Psoas muscle (tissue), 8 donors: ENCODE results near the gene PGP. TPM values are rescaled to one million over a fixed set of nuclear protein-coding genes. Genes with fewer than 3 reads are reported as not detected.
"Not testable (repeated sequence)": the region's sequence is repeated elsewhere in the genome, so short reads cannot be mapped to it uniquely, and the experiment has no call there.

ENCODE experiments used
- ATAC-seq, 4 donors: fragments of 200-7000 bp; cut with Tn5 transposase; one replicate each; pipeline ENCODE4 v1.9.1; 2020; ENCODE audit warnings: moderate library complexity in 3 of 4, mild to moderate bottlenecking in 2 of 4
- DNase-seq, 2 donors: peaks; one replicate each; pipeline ENCODE4 v3.0.0-alpha.2; 2020
- H3K27ac ChIP-seq: fragments of 200-600 bp; one replicate; pipeline ENCODE4 v1.8.0; 2022
- H3K27me3 ChIP-seq, 3 donors: fragments of 200-600 bp in 1 of 3; one replicate each; pipeline versions ENCODE4 v1.6.1 to v1.8.0; 2013 to 2022; ENCODE audit warnings: low read length in 2 of 3, mild to moderate bottlenecking in 2 of 3, moderate library complexity in 1 of 3; ENCODE audit not compliant: insufficient read depth in 3 of 3
- H3K36me3 ChIP-seq, 2 donors: fragments of 200-600 bp in 1 of 2; one replicate each; pipeline versions ENCODE4 v1.6.1 to v1.8.0; 2013 to 2022; ENCODE audit warnings: low read depth in 1 of 2, mild to moderate bottlenecking in 1 of 2, moderate library complexity in 1 of 2; ENCODE audit not compliant: insufficient read depth in 1 of 2
- H3K4me1 ChIP-seq: fragments of 200-600 bp; one replicate; pipeline ENCODE4 v1.8.0; 2022
- H3K4me3 ChIP-seq: fragments of 200-600 bp; one replicate; pipeline ENCODE4 v1.8.0; 2022; ENCODE audit warnings: mild to moderate bottlenecking
- H3K9me3 ChIP-seq: fragments of 200-600 bp; one replicate; pipeline ENCODE4 v1.8.0; 2022
- CTCF ChIP-seq: fragments of 200-600 bp; IDR thresholded peaks from one replicate; pipeline ENCODE4 v1.8.0; 2022; ENCODE audit warnings: antibody characterized with exemption
- WGBS, 3 donors: extraction: QIAGEN DNeasy Blood & Tissue Kit; methylation state at CpG; one replicate each; pipeline versions ENCODE4 v1.1.6 to v1.1.7; 2013; 5-methylcytosine and 5-hydroxymethylcytosine counted together
- intact Hi-C, 2 donors: fragments of 100-400 bp; cut with DNase I; formaldehyde crosslinking; loops; one replicate each; pipeline versions ENCODE4 v1.11.0 to v1.14.2; 2022
- long read RNA-seq, 2 donors: library from polyadenylated mRNA; unstranded; transcript quantifications; one replicate each; pipeline ENCODE4 v2.0.0, GENCODE V29; 2021
- polyA plus RNA-seq, 3 donors: library from polyadenylated mRNA; stranded (reverse); fragments of 200-250 nt; gene quantifications; one replicate each; pipeline ENCODE4 v1.2.3, GENCODE V29; 2013
- total RNA-seq, 4 donors: library from RNA; stranded (reverse); fragmentation: NEBNext Ultra II Directional in 2 of 4; extraction: Animal tissue kit (Norgen Biotek cat#: 25700) in 2 of 4; gene quantifications; one replicate each; pipeline versions ENCODE4 v1.2.1 to v1.2.4, GENCODE V29; 2021 to 2023
- donor health status: healthy with polysubstance abuse.
- donor health status: DM: no; HTN: no; CAD: no; lungs with moderate emphysema.
- donor health status: Bipolar disorder and iron deficiency.
- donor health status: healthy.
- donor health status: DM: yes; HTN: yes; CAD: no.
- donor health status: DM: no; HTN: no; CAD: no.
- donor health status: DM: no; HTN: no; CAD: no.
- donor health status: DM: yes; HTN: yes; CAD: no.

The PGP gene
- total RNA-seq (10 to 100 TPM; 27.2 to 35.9 (median 29.8) TPM), polyA plus RNA-seq (10 to 100 TPM; 20.9 to 27.4 (median 24.0) TPM)
- long read RNA-seq, donor 1, transcript PGP-201 (2 exons, 2,727 nt): major isoform, 119 of 122 reads
- long read RNA-seq, donor 1, partial matches to known transcripts: 0 of 122 reads
- long read RNA-seq, donor 1, other reads (novel, unspliced or antisense): 3 of 122 reads
- long read RNA-seq, donor 2, transcript PGP-201 (2 exons, 2,727 nt): major isoform, 385 of 405 reads
- long read RNA-seq, donor 2, partial matches to known transcripts: 4 of 405 reads
- long read RNA-seq, donor 2, other reads (novel, unspliced or antisense): 16 of 405 reads

- Histone ChIP-seq H3K27ac (peak within 1 kb of the TSS; percentile 91), H3K27me3 (no peaks in the 10 kb centered on the region), H3K4me3 (peak within 1 kb of the TSS; percentile 84), H3K36me3 (peaks cover 0 to 3% of the 10 kb centered on the region in 2 donors), H3K9me3 (no peaks in the 10 kb centered on the region), H3K4me1 (peaks cover 41% of the 10 kb centered on the region)
- intact Hi-C loops: no loop called here
- no peak for TF ChIP-seq CTCF
- 0 to 1% (median 0%) methylated on average over 5 to 48 of the region's 48 CpGs for WGBS, 3 donors
- DNase-seq (no peak), ATAC-seq (peak; percentile 68 to 81 (median 74))
These were observed at the start of gene PGP for GRCh38 chr16:2214719-2214968. Gene PGP, minus strand, starts transcription at chr16:2214840. Its CDS starts 63 bp downstream, at chr16:2214777.

GRCh38 chr16:2263026-2263425 is 48.4 kb upstream of the PGP start:
- H3K27ac ChIP-seq, H3K9me3 ChIP-seq, H3K4me3 ChIP-seq, DNase-seq, H3K27me3 ChIP-seq, intact Hi-C loops, ATAC-seq: not testable (repeated sequence)
- 81 to 84% (median 82%) methylated on average over 14 of the region's 14 CpGs for WGBS, 3 donors
- H3K4me1 ChIP-seq: peaks cover 18% of the 10 kb centered on the region
- H3K36me3 ChIP-seq: peaks cover 13 to 75% of the 10 kb centered on the region in 2 donors

- no peak for DNase-seq
- no peak for ATAC-seq
- no peaks in the 10 kb centered on the region for H3K27me3 ChIP-seq
- no peak for TF ChIP-seq CTCF
- WGBS, 3 donors: 95 to 97% (median 96%) methylated on average over 8 of the region's 8 CpGs
- intact Hi-C loops: no loop called here
- H3K27ac ChIP-seq: no peak overlapping the region
- peaks cover 4% of the 10 kb centered on the region for H3K4me1 ChIP-seq
- no peak overlapping the region for H3K4me3 ChIP-seq
- no peaks in the 10 kb centered on the region for H3K9me3 ChIP-seq
- peaks cover 17 to 96% of the 10 kb centered on the region in 2 donors for H3K36me3 ChIP-seq
These were observed 45.6 kb upstream of the PGP start for GRCh38 chr16:2260250-2260649.

- H3K4me1 ChIP-seq, H3K4me3 ChIP-seq, H3K27me3 ChIP-seq, intact Hi-C loops, ATAC-seq, H3K9me3 ChIP-seq, H3K27ac ChIP-seq: not testable (repeated sequence)
- WGBS, 3 donors: 93 to 96% (median 94%) methylated on average over 7 of the region's 7 CpGs
- DNase-seq: peak in 1 of 2 donors; percentile 3
- peaks cover 10 to 100% of the 10 kb centered on the region in 2 donors for H3K36me3 ChIP-seq
These were observed 43.9 kb upstream of the PGP start for GRCh38 chr16:2258530-2258929.

- no peaks in the 10 kb centered on the region for H3K9me3 ChIP-seq
- H3K4me1 ChIP-seq: no peaks in the 10 kb centered on the region
- intact Hi-C loops: no loop called here
- no peak overlapping the region for H3K27ac ChIP-seq
- TF ChIP-seq CTCF: no peak
- ATAC-seq (no peak), DNase-seq (no peak)
- 88 to 94% (median 89%) methylated on average over 6 of the region's 6 CpGs for WGBS, 3 donors
- H3K27me3 ChIP-seq: no peaks in the 10 kb centered on the region
- H3K4me3 ChIP-seq: no peak overlapping the region
- H3K36me3 ChIP-seq: peaks cover 10 to 100% of the 10 kb centered on the region in 2 donors
These were observed 43.1 kb upstream of the PGP start for GRCh38 chr16:2257726-2258125.
